B cell (primary cell): ENCODE data around the gene PGBD2.

Experiments used
- EZH2 ChIP-seq: IDR thresholded peaks from 2 replicates; pipeline ENCODE4 v1.6.1; 2012; ENCODE audit warnings: borderline replicate concordance, low read depth, mild to moderate bottlenecking, moderate library complexity, low read length; ENCODE audit not compliant: insufficient read depth, poor library complexity, severe bottlenecking
- TF ChIP-seq, protein P1 (sequence below): fragments of 200-600 bp; IDR thresholded peaks from one replicate; pipeline ENCODE4 v1.8.0; 2022; ENCODE audit warnings: antibody characterized with exemption, mild to moderate bottlenecking

DNA sequence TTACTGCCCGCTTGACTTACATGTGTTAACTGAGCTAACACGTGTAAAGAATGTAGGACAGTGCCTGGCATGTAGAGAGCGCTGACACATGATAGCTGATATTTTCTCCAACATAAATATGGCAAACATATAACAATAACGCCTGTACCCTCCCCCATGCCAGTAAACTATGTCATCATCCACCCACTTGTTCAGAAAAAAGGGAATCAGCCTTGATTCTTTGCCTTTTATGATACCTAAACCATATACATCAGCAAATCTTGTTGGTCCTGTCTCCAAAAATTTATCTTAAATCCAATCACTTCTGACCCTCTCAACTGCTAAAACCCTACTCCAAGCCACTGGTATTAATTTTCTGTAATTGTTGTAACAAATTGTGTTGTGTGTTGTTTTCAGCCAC lies 46.0 kb upstream of the PGBD2 start:
- TF ChIP-seq, protein P1, sequence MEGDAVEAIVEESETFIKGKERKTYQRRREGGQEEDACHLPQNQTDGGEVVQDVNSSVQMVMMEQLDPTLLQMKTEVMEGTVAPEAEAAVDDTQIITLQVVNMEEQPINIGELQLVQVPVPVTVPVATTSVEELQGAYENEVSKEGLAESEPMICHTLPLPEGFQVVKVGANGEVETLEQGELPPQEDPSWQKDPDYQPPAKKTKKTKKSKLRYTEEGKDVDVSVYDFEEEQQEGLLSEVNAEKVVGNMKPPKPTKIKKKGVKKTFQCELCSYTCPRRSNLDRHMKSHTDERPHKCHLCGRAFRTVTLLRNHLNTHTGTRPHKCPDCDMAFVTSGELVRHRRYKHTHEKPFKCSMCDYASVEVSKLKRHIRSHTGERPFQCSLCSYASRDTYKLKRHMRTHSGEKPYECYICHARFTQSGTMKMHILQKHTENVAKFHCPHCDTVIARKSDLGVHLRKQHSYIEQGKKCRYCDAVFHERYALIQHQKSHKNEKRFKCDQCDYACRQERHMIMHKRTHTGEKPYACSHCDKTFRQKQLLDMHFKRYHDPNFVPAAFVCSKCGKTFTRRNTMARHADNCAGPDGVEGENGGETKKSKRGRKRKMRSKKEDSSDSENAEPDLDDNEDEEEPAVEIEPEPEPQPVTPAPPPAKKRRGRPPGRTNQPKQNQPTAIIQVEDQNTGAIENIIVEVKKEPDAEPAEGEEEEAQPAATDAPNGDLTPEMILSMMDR, result no peak
- no peak for TF ChIP-seq EZH2
